Nephron progenitor cell (in vitro differentiated cells): Measurements from ENCODE around the gene ZBTB11.
A peak's percentile ranks its signal among the peaks of the same experiment; 100 is the strongest.

Experiments
- DNase-seq: peaks from one replicate; pipeline ENCODE4 v3.0.0; 2021
- H3K27ac Mint-ChIP-seq: 2 replicates; pipeline ENCODE4 v1.8.0; 2021; ENCODE audit warnings: mild to moderate bottlenecking, moderate library complexity, mixed read lengths
- H3K27me3 Mint-ChIP-seq: 2 replicates; pipeline ENCODE4 v1.8.0; 2021; ENCODE audit warnings: mild to moderate bottlenecking, low read depth, mixed read lengths; ENCODE audit not compliant: poor library complexity
- H3K36me3 Mint-ChIP-seq: 2 replicates; pipeline ENCODE4 v1.8.0; 2021; ENCODE audit warnings: low read depth, mixed read lengths
- H3K4me1 Mint-ChIP-seq: 2 replicates; pipeline ENCODE4 v1.8.0; 2021; ENCODE audit warnings: mixed read lengths
- H3K4me3 Mint-ChIP-seq: 2 replicates; pipeline ENCODE4 v1.8.0; 2021; ENCODE audit warnings: mild to moderate bottlenecking, moderate library complexity, mixed read lengths
- H3K9me3 Mint-ChIP-seq: 2 replicates; pipeline ENCODE4 v1.8.0; 2021; ENCODE audit warnings: mild to moderate bottlenecking, moderate library complexity, mixed read lengths
- TF ChIP-seq, protein P1 (sequence below): fragments of 200-600 bp; sonication (generic); IDR thresholded peaks from 2 replicates; pipeline ENCODE4 v1.5.0; 2021; ENCODE audit warnings: antibody characterized with exemption

ZBTB11 gene

DNA sequence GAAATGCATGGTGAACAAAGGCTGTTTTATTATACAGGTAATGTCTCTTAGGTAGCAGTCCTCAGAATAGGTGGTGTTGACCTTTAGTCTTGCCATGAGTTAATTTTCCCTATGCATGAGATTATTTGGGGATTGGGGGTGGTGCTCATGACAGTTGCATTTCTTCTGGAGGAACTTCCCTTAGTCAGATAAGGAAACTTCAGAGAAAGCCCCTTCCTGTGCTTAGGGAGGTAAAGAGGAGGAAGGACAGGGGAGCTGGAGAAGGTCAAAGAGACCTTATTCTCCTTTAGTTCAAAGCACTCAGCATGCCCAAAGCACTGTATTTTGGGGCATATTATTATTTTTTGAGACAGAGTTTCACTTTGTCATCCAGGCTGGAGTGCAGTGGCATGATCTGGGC lies 47.7 kb downstream of the ZBTB11 start:
- Mint-ChIP-seq H3K9me3 (no peaks in the 10 kb centered on the region), H3K27me3 (peaks cover 5% of the 10 kb centered on the region), H3K4me1 (no peaks in the 10 kb centered on the region), H3K4me3 (no peak overlapping the region), H3K36me3 (no peaks in the 10 kb centered on the region), H3K27ac (no peak overlapping the region)
- DNase-seq: no peak
- TF ChIP-seq, protein P1, sequence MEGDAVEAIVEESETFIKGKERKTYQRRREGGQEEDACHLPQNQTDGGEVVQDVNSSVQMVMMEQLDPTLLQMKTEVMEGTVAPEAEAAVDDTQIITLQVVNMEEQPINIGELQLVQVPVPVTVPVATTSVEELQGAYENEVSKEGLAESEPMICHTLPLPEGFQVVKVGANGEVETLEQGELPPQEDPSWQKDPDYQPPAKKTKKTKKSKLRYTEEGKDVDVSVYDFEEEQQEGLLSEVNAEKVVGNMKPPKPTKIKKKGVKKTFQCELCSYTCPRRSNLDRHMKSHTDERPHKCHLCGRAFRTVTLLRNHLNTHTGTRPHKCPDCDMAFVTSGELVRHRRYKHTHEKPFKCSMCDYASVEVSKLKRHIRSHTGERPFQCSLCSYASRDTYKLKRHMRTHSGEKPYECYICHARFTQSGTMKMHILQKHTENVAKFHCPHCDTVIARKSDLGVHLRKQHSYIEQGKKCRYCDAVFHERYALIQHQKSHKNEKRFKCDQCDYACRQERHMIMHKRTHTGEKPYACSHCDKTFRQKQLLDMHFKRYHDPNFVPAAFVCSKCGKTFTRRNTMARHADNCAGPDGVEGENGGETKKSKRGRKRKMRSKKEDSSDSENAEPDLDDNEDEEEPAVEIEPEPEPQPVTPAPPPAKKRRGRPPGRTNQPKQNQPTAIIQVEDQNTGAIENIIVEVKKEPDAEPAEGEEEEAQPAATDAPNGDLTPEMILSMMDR: no peak

DNA sequence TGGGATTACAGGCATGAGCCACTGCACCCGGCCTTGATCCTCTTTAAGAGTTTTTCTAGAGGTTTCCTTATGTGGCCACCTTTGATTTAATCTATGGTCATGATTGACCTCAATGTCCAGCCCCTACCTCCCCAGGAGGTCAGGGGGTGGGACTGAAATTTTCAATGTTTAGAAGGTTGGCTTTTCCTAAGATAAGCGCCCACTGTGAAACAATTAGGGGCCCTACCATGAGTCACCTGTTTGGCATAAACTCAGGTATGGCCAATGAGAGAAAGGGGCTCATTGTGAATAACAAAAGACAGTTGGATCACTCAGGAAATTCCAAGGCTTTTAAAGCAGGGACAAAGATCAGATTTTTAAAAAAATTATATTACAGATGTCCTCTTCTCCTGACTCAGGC lies 51.1 kb downstream of the ZBTB11 start:
- no peak for DNase-seq
- TF ChIP-seq, protein P1: no peak
- no peak overlapping the region for H3K27ac Mint-ChIP-seq

DNA sequence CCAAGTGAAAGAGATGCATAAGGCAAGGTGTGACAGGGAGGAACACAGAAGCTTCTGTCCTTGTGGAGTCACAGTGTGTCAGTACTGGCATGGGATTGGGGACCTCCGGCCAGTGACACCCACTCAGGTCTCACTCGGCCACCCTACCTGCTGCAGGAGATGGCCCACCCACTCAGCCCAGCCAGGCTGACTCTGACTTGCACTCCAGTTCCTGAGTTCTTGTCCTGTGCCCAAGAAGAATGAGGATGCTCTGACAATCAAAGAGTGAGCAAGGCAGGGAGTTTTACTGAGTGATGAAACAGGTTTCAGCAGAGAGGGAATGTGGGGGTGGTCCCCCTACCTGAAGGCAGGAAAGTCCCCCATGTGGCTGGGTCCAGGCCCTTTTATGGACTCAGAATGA lies 52.1 kb downstream of the ZBTB11 start:
- DNase-seq: no peak
- peak overlapping the region; percentile 68 for H3K27ac Mint-ChIP-seq
- H3K4me1 Mint-ChIP-seq: no peaks in the 10 kb centered on the region
- TF ChIP-seq, protein P1: no peak
- H3K9me3 Mint-ChIP-seq: no peaks in the 10 kb centered on the region
- H3K36me3 Mint-ChIP-seq: no peaks in the 10 kb centered on the region
- peaks cover 3% of the 10 kb centered on the region for H3K27me3 Mint-ChIP-seq
- H3K4me3 Mint-ChIP-seq: no peak overlapping the region

More for the DNA sequence above, 51.1 kb downstream of the ZBTB11 start:
- no peaks in the 10 kb centered on the region for H3K36me3 Mint-ChIP-seq
- H3K9me3 Mint-ChIP-seq: no peaks in the 10 kb centered on the region
- H3K4me3 Mint-ChIP-seq: no peak overlapping the region
- peaks cover 3% of the 10 kb centered on the region for H3K27me3 Mint-ChIP-seq
- no peaks in the 10 kb centered on the region for H3K4me1 Mint-ChIP-seq

DNA sequence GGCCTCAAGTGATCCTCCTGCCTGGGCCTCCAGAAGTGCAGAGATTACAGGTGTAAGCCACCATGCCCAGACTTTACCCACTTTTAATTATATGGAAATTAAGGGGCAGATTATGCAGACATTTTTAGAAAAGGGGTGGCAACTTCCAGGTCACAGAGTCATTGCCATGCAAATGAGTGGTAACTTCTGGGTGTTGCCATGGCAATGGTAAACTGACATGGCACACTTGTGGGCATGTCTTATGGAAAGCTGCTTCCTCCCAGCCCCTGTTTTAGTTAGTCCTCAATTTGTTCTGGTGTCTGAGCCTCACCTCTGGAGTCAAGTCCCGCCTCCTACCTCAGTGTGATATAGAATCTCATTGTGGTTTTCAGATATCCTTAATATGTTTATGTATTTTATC lies 53.3 kb downstream of the ZBTB11 start:
- no peaks in the 10 kb centered on the region for H3K36me3 Mint-ChIP-seq
- TF ChIP-seq, protein P1: no peak
- no peaks in the 10 kb centered on the region for H3K4me1 Mint-ChIP-seq
- no peak for DNase-seq
- no peak overlapping the region for H3K27ac Mint-ChIP-seq
- no peaks in the 10 kb centered on the region for H3K9me3 Mint-ChIP-seq
- no peak overlapping the region for H3K4me3 Mint-ChIP-seq
- H3K27me3 Mint-ChIP-seq: peaks cover 3% of the 10 kb centered on the region

DNA sequence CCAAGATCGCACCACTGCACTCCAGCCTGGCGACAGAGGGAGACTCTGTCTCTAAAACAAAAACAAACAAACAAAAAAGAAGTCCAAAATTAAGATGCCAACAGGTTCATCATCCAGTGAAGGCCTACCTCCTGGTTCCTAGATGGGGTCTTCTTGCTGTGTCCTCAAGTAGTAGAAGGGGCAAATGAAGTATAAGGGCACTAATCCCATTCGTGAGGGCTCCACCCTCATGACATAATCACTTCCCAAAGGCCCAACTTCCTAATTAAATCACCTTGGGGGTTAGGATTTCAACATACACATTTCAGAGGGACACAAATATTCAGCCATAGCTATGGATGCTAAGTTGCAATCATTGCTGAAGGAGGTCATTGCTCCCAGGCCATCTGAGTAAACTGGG lies 57.2 kb downstream of the ZBTB11 start:
- H3K9me3 Mint-ChIP-seq: no peaks in the 10 kb centered on the region
- H3K4me3 Mint-ChIP-seq: no peak overlapping the region
- H3K4me1 Mint-ChIP-seq: no peaks in the 10 kb centered on the region
- TF ChIP-seq, protein P1: no peak
- no peak overlapping the region for H3K27ac Mint-ChIP-seq
- no peaks in the 10 kb centered on the region for H3K36me3 Mint-ChIP-seq
- no peak for DNase-seq
- H3K27me3 Mint-ChIP-seq: no peaks in the 10 kb centered on the region

DNA sequence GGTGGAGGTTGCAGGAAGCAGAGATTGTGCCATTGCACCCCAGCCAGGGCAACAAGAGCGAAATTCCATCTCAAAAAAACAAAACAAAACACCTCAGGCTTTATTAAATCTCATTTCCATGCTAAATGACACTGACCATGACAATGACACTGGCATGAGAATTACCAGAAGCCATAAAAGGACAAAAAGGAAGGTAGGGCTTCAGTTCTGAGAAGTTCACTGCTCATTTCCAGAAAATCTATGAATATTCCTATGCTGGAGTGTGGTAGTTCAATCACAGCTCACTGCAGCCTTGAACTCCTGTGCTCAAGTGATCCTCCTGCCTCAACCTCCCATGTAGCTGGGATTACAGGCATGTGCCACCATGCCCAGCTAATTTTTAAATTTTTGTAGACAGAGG lies 58.2 kb downstream of the ZBTB11 start:
- Mint-ChIP-seq H3K9me3 (no peaks in the 10 kb centered on the region), H3K36me3 (no peaks in the 10 kb centered on the region), H3K4me1 (no peaks in the 10 kb centered on the region), H3K27me3 (no peaks in the 10 kb centered on the region), H3K27ac (no peak overlapping the region), H3K4me3 (no peak overlapping the region)
- TF ChIP-seq, protein P1: no peak
- no peak for DNase-seq
